HG03460 (cell line): ENCODE data around the gene LRP1B.

ENCODE experiments used
- ATAC-seq: cut with Tn5 transposase; IDR thresholded peaks from one replicate; pipeline ENCODE4 v1.9.1; 2021; ENCODE audit not compliant: unreplicated experiment

LRP1B gene

DNA sequence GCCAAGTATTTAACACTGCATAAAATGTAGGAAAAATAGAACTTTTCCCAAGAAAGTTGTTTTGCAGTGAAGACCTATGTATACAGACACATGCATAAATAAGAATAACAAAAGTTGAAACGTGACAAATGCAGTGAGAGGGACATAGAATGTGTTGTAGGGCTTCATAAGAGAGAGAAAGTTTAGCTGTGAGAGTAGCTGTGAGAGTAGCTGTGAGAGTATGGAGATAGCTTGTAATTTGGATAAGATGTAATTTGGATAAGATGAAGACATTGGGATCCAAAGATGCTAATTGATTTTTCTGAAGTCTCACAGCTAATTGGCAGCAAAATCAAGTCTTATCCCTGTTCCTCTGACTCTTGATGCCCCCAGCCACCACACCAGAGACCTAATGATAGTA lies 170.9 kb downstream of the LRP1B start:
- no peak for ATAC-seq

GRCh38 chr2:141959016-141959415 lies 171.8 kb downstream of the LRP1B start:
- no peak for ATAC-seq

GRCh38 chr2:141957827-141958450 lies 172.9 kb downstream of the LRP1B start:
- ATAC-seq, result no peak

- ATAC-seq, result no peak
Observed at GRCh38 chr2:141957321-141957720, 173.5 kb downstream of the LRP1B start.

DNA sequence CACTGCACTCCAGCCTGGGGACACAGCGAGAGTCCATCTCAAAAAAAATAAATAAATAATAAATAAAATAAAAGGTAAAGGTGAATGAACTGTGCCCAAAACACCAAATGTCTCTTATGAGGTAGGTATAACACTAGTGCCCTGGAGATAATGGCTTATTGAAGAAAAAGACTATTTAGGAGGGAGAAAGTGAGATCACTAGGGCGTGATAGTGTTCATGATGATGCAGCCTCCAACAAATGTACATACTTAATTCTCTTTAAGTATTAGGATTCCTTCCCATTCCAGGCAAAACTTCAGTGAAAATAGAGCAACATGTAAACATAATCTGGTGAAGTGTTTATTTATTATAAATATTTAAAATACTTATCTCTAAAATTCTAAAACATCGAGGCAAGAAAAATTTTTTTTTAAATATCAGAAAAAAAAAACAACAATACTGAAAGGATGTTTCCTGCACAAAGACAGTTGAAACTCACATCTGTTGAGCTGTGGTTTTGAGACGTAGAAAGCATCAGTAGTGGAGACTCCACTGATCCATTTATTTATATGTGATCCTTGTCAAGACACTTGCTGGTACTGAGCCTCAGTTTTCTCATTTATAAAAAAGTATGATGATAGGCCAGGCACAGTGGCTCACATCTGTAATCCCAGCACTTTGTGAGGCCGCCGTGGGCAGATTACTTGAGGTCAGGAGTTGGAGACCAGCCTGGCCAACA lies 183.3 kb downstream of the LRP1B start:
- no peak for ATAC-seq

GRCh38 chr2:141946016-141946415 lies 184.8 kb downstream of the LRP1B start:
- ATAC-seq, result no peak

DNA sequence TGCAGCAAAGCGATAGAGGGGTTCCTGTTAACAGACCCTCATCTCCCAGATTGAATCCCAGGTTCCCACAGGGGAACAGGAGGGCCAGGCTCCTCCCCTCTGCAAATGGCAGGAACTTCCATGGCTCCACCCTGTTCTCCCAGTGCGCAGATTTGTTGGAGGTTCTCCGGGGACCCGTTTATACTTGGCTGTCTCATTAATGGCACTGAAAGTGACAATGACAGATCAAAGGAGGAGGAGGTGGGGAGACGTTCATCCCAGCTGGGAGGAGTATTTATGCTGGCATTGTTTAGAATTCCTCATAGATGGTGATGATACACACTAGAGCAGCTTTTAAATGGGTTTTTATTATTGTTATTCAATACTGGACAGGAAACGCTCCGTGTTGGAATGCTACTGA lies 186.9 kb downstream of the LRP1B start:
- ATAC-seq, result no peak

DNA sequence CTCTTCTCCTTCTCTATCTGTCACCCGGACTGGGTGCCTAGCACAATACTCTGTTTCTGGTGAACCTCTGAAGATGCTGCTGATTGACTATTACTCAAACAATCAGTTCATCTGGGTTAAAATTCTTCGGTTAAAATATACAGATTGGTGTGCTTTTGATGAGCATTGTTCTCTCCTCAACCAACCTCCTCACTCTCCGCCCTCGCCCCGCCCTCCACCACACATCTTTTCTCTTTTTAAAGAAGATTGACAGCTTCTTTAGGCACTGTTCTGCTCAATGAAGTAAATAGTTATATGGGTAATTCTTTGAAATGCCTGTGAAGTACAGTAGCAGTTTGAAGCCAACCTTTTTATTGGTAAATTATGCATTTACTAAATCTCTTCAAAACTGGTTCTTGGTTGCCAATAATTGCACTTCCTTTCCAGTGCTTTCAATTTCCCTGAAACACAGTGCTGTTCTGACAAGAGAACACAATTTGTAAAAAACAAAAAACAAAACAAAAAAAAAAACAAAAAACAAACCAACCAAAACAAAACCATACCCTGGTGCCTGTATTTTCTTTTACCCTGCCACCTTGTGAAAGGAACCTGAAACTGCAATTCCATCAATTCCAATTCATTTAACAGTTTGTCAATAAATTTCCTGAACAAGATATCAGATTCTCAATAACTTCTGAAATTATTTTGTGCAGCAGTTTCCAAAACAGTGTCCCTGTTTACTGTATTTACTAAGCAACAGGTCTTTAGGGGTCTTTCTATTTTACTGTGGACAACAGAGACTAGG lies 188.6 kb downstream of the LRP1B start:
- no peak for ATAC-seq

GRCh38 chr2:141941210-141941714 lies 189.6 kb downstream of the LRP1B start:
- no peak for ATAC-seq

DNA sequence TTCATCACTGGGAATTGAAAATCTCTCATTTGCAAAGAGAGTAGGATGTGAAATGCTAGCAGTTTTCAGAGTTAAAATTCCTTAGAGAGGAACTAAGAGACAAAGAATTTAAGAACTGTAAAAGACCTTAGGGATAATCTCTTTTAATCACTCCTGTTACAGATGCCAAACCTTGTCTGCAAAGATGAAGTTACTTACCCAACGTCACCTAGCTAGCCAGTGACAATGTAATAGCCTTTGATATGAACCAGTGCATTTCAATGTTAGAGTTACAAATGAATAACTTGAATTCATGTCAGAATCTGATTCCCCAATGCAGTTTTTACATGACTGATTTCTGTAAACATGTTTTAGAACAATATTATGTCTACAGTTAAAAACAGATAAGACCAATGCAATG lies 190.1 kb downstream of the LRP1B start:
- ATAC-seq, result no peak

GRCh38 chr2:141933226-141933625 lies 197.6 kb downstream of the LRP1B start:
- ATAC-seq, result no peak

DNA sequence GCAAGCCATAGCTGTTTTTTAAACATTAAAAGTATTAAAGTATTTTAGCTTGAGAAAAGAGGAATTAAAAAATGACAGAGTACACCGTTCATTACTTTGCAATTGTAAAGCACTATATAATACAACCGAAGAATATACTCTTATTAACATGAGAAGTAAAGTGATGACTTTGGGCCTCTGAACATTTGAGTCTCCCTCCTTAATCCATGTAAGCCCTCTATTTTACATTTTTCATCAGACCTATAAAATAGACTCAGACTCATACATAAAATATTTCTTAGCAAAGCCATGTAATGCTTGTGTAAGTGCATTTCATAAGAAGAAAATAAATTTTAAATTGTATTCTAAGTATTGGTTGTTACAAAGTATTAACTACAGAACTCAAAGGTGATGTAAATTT lies 198.6 kb downstream of the LRP1B start:
- ATAC-seq, result no peak

GRCh38 chr2:141931797-141932196 lies 199.0 kb downstream of the LRP1B start:
- no peak for ATAC-seq

DNA sequence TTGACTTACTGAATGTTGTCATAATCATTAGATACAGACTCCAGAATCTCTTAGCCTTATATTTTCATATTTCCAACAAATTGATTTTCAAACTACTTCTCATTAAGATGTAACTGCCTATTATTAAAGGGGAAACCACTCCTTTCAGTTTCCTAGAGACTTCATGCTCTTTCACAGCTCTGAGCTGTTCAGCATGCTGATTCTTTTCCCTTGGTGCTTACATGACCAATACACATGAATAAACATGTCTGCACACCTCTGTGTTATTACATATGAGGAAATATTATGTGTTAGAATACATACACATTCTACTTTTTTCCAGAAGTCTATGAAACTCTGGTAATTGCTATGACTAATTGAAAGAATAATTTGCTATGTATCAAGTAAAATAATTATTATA lies 200.0 kb downstream of the LRP1B start:
- ATAC-seq, result no peak

- no peak for ATAC-seq
Observed at GRCh38 chr2:141929331-141930252, 201.2 kb downstream of the LRP1B start.

GRCh38 chr2:141928476-141928875 lies 202.3 kb downstream of the LRP1B start:
- no peak for ATAC-seq

DNA sequence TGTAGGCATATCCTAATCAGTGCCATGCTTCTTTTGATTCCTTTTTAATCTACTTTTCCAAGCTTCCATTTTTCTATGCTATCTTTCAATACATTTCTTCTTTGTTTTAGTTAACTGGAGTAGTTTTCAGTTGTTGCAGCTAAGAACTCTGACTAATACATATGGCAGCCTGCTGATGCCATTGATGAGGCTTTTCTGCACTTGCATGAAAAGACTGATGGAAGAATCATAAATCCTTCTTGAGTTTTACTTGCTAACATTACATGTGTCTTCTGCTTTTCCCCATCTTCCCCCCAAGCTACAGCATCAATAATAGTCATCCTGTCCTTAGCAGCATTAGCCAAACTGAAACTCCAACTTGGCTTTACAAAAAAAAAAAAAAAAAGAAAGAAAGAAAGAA lies 203.3 kb downstream of the LRP1B start:
- ATAC-seq, result no peak

- ATAC-seq, result no peak
Observed at GRCh38 chr2:141925511-141925910, 205.3 kb downstream of the LRP1B start.

DNA sequence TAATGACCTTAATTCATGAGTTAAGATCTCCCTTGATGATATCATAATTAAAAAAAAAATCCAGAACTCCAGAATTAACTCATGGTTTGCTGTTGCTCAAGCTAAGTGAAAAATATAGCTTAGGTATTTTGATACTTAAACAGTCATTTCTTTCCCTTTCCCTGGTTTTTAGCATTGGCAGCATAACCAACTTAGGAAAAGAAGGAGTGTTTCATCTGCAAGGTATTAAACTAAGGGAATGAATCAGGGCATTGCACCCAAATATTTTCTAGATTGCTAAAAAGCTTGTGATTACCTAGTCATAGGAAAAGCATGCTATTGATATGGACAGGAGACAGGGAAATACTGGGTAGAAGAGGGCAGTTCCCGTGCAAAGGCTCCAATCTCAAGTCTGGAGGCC lies 207.2 kb downstream of the LRP1B start:
- no peak for ATAC-seq

GRCh38 chr2:141911485-141912066 lies 219.2 kb downstream of the LRP1B start:
- ATAC-seq, result peak; percentile 80
